Measurements from ENCODE around the gene TCERG1L.

GRCh38 chr10:131111471-131112080 lies 199.9 kb downstream of the TCERG1L start:
- TF ChIP-seq POLR2A (IDR thresholded peaks at IDR 0.05; ENCODE audit: low read depth, low read length) = no peak
- no peak for TF ChIP-seq POLR2AphosphoS5 (IDR thresholded peaks at IDR 0.05; ENCODE audit: low read depth, low read length)
- TF ChIP-seq TAF1 (IDR thresholded peaks at IDR 0.05; ENCODE audit: borderline replicate concordance, low read depth, low read length) = no peak
